Measurements from ENCODE around the gene LIPG. TPM values are rescaled to one million over a fixed set of nuclear protein-coding genes. Genes with fewer than 3 reads are reported as not detected.
"Not testable (repeated sequence)": the region's sequence is repeated elsewhere in the genome, so short reads cannot be mapped to it uniquely, and the experiment has no call there.

The LIPG gene
- total RNA-seq, 2 donors from 2014 or later: 2.8 to 30.5 TPM

DNA sequence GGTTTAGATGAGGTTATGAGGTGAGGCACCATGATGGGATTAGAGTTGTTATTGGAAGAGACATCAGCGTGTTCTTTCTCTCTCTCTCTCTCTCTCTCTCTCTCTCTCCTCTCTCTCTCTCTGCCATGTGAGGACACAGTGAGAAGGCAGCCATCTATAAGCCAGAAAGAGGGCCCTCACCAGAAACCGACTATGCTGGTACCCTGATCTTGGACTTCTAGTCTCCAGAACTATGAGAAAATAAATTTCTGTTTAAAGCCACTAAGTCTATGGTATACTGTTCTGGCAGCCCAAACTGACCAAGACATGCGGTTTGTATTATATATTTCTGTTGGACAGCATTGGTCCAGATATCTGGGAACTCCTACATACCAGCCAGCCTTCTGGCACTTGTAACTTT is 3.5 kb upstream of the LIPG start:
- Histone ChIP-seq H3K4me3 (no peak overlapping the region), H3K27me3 (replicated peaks; ENCODE audit: insufficient read depth) (no peaks in the 10 kb centered on the region), H3K4me1 (ENCODE audit: control insufficient read depth in 1 of 2, low read depth in 2 of 2) (peaks cover 6 to 28% of the 10 kb centered on the region in 2 donors), H3K36me3 (no peaks in the 10 kb centered on the region), H3K9me3 (no peaks in the 10 kb centered on the region), H3K27ac (no peak overlapping the region)
- DNase-seq (ENCODE audit: low spot score) (no peak), ATAC-seq (ENCODE audit: insufficient number of reproducible peaks, low FRiP score, low read depth) (no peak)
- TF ChIP-seq, protein P1, sequence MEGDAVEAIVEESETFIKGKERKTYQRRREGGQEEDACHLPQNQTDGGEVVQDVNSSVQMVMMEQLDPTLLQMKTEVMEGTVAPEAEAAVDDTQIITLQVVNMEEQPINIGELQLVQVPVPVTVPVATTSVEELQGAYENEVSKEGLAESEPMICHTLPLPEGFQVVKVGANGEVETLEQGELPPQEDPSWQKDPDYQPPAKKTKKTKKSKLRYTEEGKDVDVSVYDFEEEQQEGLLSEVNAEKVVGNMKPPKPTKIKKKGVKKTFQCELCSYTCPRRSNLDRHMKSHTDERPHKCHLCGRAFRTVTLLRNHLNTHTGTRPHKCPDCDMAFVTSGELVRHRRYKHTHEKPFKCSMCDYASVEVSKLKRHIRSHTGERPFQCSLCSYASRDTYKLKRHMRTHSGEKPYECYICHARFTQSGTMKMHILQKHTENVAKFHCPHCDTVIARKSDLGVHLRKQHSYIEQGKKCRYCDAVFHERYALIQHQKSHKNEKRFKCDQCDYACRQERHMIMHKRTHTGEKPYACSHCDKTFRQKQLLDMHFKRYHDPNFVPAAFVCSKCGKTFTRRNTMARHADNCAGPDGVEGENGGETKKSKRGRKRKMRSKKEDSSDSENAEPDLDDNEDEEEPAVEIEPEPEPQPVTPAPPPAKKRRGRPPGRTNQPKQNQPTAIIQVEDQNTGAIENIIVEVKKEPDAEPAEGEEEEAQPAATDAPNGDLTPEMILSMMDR (IDR thresholded peaks at IDR 0.05): no peak

- H3K27ac ChIP-seq; ATAC-seq (ENCODE audit: insufficient number of reproducible peaks, low FRiP score, low read depth); H3K9me3 ChIP-seq; H3K27me3 ChIP-seq (replicated peaks; ENCODE audit: insufficient read depth); H3K4me3 ChIP-seq; DNase-seq (ENCODE audit: low spot score); H3K36me3 ChIP-seq: not testable (repeated sequence)
- TF ChIP-seq, protein P1 (IDR thresholded peaks at IDR 0.05): peak; percentile 20
- peaks cover 6 to 28% of the 10 kb centered on the region in 2 donors for H3K4me1 ChIP-seq (ENCODE audit: control insufficient read depth in 1 of 2, low read depth in 2 of 2)
Measured at GRCh38 chr18:49559326-49559931, 2.4 kb upstream of the LIPG start.

DNA sequence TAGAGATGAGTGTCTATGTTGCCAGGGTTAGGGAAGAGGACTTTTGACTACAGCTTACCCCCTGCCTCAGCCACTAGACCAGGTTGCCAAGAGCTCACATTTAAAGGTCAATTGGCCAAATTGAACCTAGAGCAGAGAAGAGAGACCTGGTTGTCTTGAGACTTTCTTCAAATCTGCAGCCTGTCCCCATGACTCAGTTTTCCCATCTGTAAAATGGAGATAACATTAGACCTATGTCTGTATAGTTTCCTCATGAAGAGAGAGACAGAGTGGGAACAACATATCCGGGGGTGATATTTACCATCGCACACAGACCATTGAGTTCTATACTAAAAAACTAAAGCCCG is 1.6 kb upstream of the LIPG start:
- TF ChIP-seq, protein P1 (IDR thresholded peaks at IDR 0.05): no peak
- Histone ChIP-seq H3K27me3 (replicated peaks; ENCODE audit: insufficient read depth) (no peaks in the 10 kb centered on the region), H3K36me3 (no peaks in the 10 kb centered on the region), H3K4me3 (no peak overlapping the region), H3K27ac (no peak overlapping the region), H3K4me1 (ENCODE audit: control insufficient read depth in 1 of 2, low read depth in 2 of 2) (peaks cover 6 to 28% of the 10 kb centered on the region in 2 donors), H3K9me3 (no peaks in the 10 kb centered on the region)
- ATAC-seq (ENCODE audit: insufficient number of reproducible peaks, low FRiP score, low read depth) (no peak), DNase-seq (ENCODE audit: low spot score) (no peak)

DNA sequence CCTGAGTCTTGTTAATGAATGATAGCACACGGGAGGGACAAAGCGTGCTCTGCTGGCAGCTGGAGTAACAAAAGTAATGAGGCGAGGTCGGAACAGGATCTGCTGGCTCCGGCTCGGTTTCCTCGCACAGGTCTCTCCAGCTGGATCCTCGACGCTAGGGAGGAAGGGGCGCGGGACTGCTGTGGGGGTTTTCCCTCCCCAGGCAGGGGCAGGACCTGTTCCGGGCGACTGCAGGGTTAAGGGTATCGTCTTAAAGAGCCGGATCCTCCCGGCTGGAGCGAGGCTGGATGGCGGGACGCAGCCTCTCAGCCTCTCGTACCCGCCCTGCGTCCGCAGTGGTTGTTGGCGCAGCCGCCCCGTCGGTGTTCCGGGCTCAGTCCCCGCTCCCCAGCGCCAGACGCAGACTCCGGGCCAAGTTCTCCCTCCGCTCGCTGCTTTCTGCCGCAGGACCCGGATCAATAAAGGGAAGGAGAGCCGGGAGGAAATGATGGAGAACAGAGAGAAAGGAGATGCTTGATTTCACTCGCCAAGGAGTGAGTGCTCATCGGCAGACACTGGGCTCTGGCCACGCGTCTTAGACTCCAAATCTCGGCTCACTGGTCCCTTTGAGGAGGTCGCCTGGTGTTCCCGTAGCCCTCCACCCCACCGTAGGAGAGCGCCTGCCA is 1.1 kb upstream of the LIPG start:
- H3K4me3 ChIP-seq: peak overlapping the region; percentile 68
- ATAC-seq (ENCODE audit: insufficient number of reproducible peaks, low FRiP score, low read depth) (no peak), DNase-seq (ENCODE audit: low spot score) (no peak)
- no peaks in the 10 kb centered on the region for H3K27me3 ChIP-seq (replicated peaks; ENCODE audit: insufficient read depth)
- no peak overlapping the region for H3K27ac ChIP-seq
- no peaks in the 10 kb centered on the region for H3K36me3 ChIP-seq
- no peaks in the 10 kb centered on the region for H3K9me3 ChIP-seq
- H3K4me1 ChIP-seq (ENCODE audit: control insufficient read depth in 1 of 2, low read depth in 2 of 2): peaks cover 6 to 28% of the 10 kb centered on the region in 2 donors
- TF ChIP-seq, protein P1 (IDR thresholded peaks at IDR 0.05): no peak

GRCh38 chr18:49562481-49563129 is 748 bp downstream of the LIPG start:
- TF ChIP-seq, protein P1 (IDR thresholded peaks at IDR 0.05): no peak
- no peak for DNase-seq (ENCODE audit: low spot score)
- no peak for ATAC-seq (ENCODE audit: insufficient number of reproducible peaks, low FRiP score, low read depth)
- Histone ChIP-seq H3K27ac (no peak overlapping the region), H3K9me3 (no peaks in the 10 kb centered on the region), H3K4me3 (peak overlapping the region; percentile 68), H3K4me1 (ENCODE audit: control insufficient read depth in 1 of 2, low read depth in 2 of 2) (peaks cover 6 to 28% of the 10 kb centered on the region in 2 donors), H3K27me3 (replicated peaks; ENCODE audit: insufficient read depth) (no peaks in the 10 kb centered on the region), H3K36me3 (no peaks in the 10 kb centered on the region)

Measured in thoracic aorta (tissue), 2 donors.